HCT116 (cell line): Measurements from ENCODE around the gene CDH2. TPM values are rescaled to one million over a fixed set of nuclear protein-coding genes. Genes with fewer than 3 reads are reported as not detected.

Source experiments
- ATAC-seq: fragments of 200-7000 bp; cut with Tn5 transposase; 2 replicates; pipeline ENCODE4 v1.9.1; 2020; ENCODE audit warnings: mild to moderate bottlenecking, moderate library complexity
- BruUV-seq: library from RNA; stranded (reverse); fragments of 400-500 nt; replicated peaks from 2 replicates; lab custom pipeline; 2021; lab: Mats Ljungman, UMichigan
- CTCF ChIA-PET: fragments of 300-600 bp; sonication (Branson Sonifier 250); formaldehyde crosslinking; loops from one replicate; lab custom pipeline; 2021; ENCODE audit warnings: antibody characterized with exemption; lab: Charles Lee
- POLR2A ChIA-PET: fragments of 300-600, 350-600 bp; sonication (Branson Sonifier 250); formaldehyde crosslinking; loops from one replicate; lab custom pipeline; 2021; ENCODE audit warnings: antibody characterized with exemption; lab: Charles Lee
- RAD21 ChIA-PET, 2 experiments: fragments of 300-600 bp; sonication (Branson Sonifier 250); formaldehyde crosslinking; loops; one replicate each; lab custom pipeline; 2023; ENCODE audit warnings: low total read pairs in 2 of 2; ENCODE audit not compliant: uncharacterized antibody in 2 of 2, unreplicated experiment in 2 of 2, low non-redundant PET in 1 of 2; lab: Charles Lee
- DNase-seq: peaks from one replicate; pipeline ENCODE4 v3.0.0-alpha.2; 2010; ENCODE audit warnings: low read depth, low spot score
- H2AFZ ChIP-seq: fragments of 200-600 bp; shearing (Covaris generic), sonication (generic); 2 replicates; pipeline ENCODE4 v1.6.1; 2017; ENCODE audit warnings: low read depth, mixed run types, mixed read lengths, antibody characterized with exemption, low read length; ENCODE audit not compliant: poor library complexity, severe bottlenecking
- H3K27ac ChIP-seq: 2 replicates; pipeline ENCODE4 v1.5.1; 2012; ENCODE audit warnings: low read depth, low read length
- H3K27me3 ChIP-seq: fragments of 200-600 bp; sonication (generic); 2 replicates; pipeline ENCODE4 v1.6.1; 2016; ENCODE audit warnings: mixed run types, low read length, mixed read lengths; ENCODE audit not compliant: insufficient read depth
- H3K36me3 ChIP-seq, 2 experiments: fragments of 200-500 bp in 1 of 2; fragments of 200-600 bp in 1 of 2; sonication (Bioruptor generic) in 1 of 2; sonication (generic) in 1 of 2; 2 replicates each; pipeline versions ENCODE4 v1.5.1 to v1.6.1; 2014 to 2016; ENCODE audit warnings: low read length in 2 of 2, inconsistent platforms in 1 of 2, mixed read lengths in 1 of 2, mixed run types in 1 of 2; ENCODE audit not compliant: insufficient read depth in 2 of 2, control insufficient read depth in 1 of 2
- H3K4me1 ChIP-seq, 2 experiments: fragments of 200-600 bp in 1 of 2; sonication (generic) in 1 of 2; 2 replicates each; pipeline versions ENCODE4 v1.5.1 to v1.6.1; 2012 to 2017; ENCODE audit warnings: low read length in 2 of 2, inconsistent platforms in 1 of 2, mild to moderate bottlenecking in 1 of 2, mixed read lengths in 1 of 2, mixed run types in 1 of 2, moderate library complexity in 1 of 2; ENCODE audit not compliant: insufficient read depth in 2 of 2, control insufficient read depth in 1 of 2
- H3K4me2 ChIP-seq: fragments of 200-600 bp; sonication (generic); 2 replicates; pipeline ENCODE4 v1.6.1; 2017; ENCODE audit warnings: mixed run types, low read length, mixed read lengths
- H3K4me3 ChIP-seq, 2 experiments: fragments of 200-600 bp in 1 of 2; sonication (generic) in 1 of 2; replicated peaks in 1 of 2; 2 replicates each; pipeline ENCODE4 v1.5.1; 2011 to 2016; ENCODE audit warnings: low read length in 2 of 2, control low read depth in 1 of 2, low read depth in 1 of 2, mild to moderate bottlenecking in 1 of 2, mixed read lengths in 1 of 2, mixed run types in 1 of 2
- H3K79me2 ChIP-seq: fragments of 200-600 bp; sonication (generic); 2 replicates; pipeline ENCODE4 v1.6.1; 2017; ENCODE audit warnings: mild to moderate bottlenecking, mixed run types, low read length, moderate library complexity, mixed read lengths; ENCODE audit not compliant: insufficient read depth
- H3K9ac ChIP-seq: fragments of 200-600 bp; sonication (generic); 2 replicates; pipeline ENCODE4 v1.6.1; 2016; ENCODE audit warnings: low read length, mixed read lengths
- H3K9me2 ChIP-seq: fragments of 200-600 bp; sonication (generic), shearing (Covaris generic); 2 replicates; pipeline ENCODE4 v1.6.1; 2017; ENCODE audit warnings: mixed run types, mild to moderate bottlenecking, moderate library complexity; ENCODE audit not compliant: insufficient read depth
- H3K9me3 ChIP-seq, 2 experiments: fragments of 200-500 bp in 1 of 2; fragments of 200-600 bp in 1 of 2; sonication (Bioruptor generic) in 1 of 2; sonication (generic) in 1 of 2; 2 replicates each; pipeline ENCODE4 v1.6.1; 2014 to 2017; ENCODE audit warnings: low read length in 2 of 2, mixed read lengths in 2 of 2, inconsistent platforms in 1 of 2, low read depth in 1 of 2, mild to moderate bottlenecking in 1 of 2, mixed run types in 1 of 2, moderate library complexity in 1 of 2; ENCODE audit not compliant: control insufficient read depth in 1 of 2, insufficient read depth in 1 of 2
- H4K20me1 ChIP-seq: fragments of 200-600 bp; sonication (generic), shearing (Covaris generic); 2 replicates; pipeline ENCODE4 v1.6.1; 2017; ENCODE audit warnings: mixed run types, mild to moderate bottlenecking, moderate library complexity; ENCODE audit not compliant: insufficient read depth
- CBX3 ChIP-seq: IDR thresholded peaks from 2 replicates; pipeline ENCODE4 v1.6.1; 2012; ENCODE audit warnings: low read depth
- CEBPB ChIP-seq: IDR thresholded peaks from 2 replicates; pipeline ENCODE4 v1.6.1; 2012; ENCODE audit warnings: low read depth
- EGR1 ChIP-seq: IDR thresholded peaks from 2 replicates; pipeline ENCODE4 v1.6.1; 2012; ENCODE audit warnings: low read depth
- ELF1 ChIP-seq: IDR thresholded peaks from 2 replicates; pipeline ENCODE4 v1.6.1; 2012; ENCODE audit warnings: low read depth, borderline replicate concordance
- EZH2 ChIP-seq: fragments of 200-600 bp; sonication (generic); IDR thresholded peaks from 2 replicates; pipeline ENCODE4 v1.6.1; 2017; ENCODE audit warnings: antibody characterized with exemption, mixed run types
- EZH2phosphoT487 ChIP-seq: fragments of 200-600 bp; IDR thresholded peaks from 2 replicates; pipeline ENCODE4 v1.6.1; 2018; ENCODE audit warnings: antibody characterized with exemption, borderline replicate concordance
- POLR2A ChIP-seq: IDR thresholded peaks from 2 replicates; pipeline ENCODE4 v1.7.0; 2011; ENCODE audit warnings: borderline replicate concordance; ENCODE audit not compliant: insufficient read depth, insufficient read length; ENCODE audit errors: extremely low read depth
- POLR2AphosphoS5 ChIP-seq: IDR thresholded peaks from 2 replicates; pipeline ENCODE4 v1.6.1; 2011; ENCODE audit warnings: mild to moderate bottlenecking, low read depth, low read length, moderate library complexity
- RAD21 ChIP-seq: IDR thresholded peaks from 2 replicates; pipeline ENCODE4 v1.6.1; 2012; ENCODE audit warnings: low read depth, mild to moderate bottlenecking
- SIN3A ChIP-seq: IDR thresholded peaks from 2 replicates; pipeline ENCODE4 v1.6.1; 2012; ENCODE audit warnings: low read depth
- SP1 ChIP-seq: IDR thresholded peaks from 2 replicates; pipeline ENCODE4 v1.6.1; 2012; ENCODE audit warnings: low read depth
- SRF ChIP-seq: IDR thresholded peaks from 2 replicates; pipeline ENCODE4 v1.6.1; 2012; ENCODE audit warnings: low read depth
- TCF7L2 ChIP-seq: IDR thresholded peaks from 2 replicates; pipeline ENCODE4 v1.7.0; 2011; ENCODE audit warnings: borderline replicate concordance, inconsistent platforms; ENCODE audit not compliant: insufficient read depth, insufficient read length; ENCODE audit errors: extremely low read depth
- YY1 ChIP-seq: IDR thresholded peaks from 2 replicates; pipeline ENCODE4 v1.6.1; 2011; ENCODE audit warnings: low read length, low read depth, moderate library complexity, mild to moderate bottlenecking; ENCODE audit not compliant: insufficient replicate concordance; ENCODE audit errors: extremely low read depth
- ZFX ChIP-seq: fragments of 450-650 bp; IDR thresholded peaks from 2 replicates; pipeline ENCODE4 v1.6.1; 2017
- ZNF274 ChIP-seq: fragments of 200-500 bp; sonication (Bioruptor generic); IDR thresholded peaks from 2 replicates; pipeline ENCODE4 v1.6.1; 2014; ENCODE audit warnings: mild to moderate bottlenecking, low read depth, low read length, inconsistent platforms
- intact Hi-C: fragments of 100-400 bp; cut with micrococcal nuclease; formaldehyde crosslinking; loops from 2 replicates; pipeline ENCODE4 v1.10.0; 2022
- total RNA-seq: library from RNA; stranded (reverse); gene quantifications from one replicate; pipeline ENCODE4 v1.2.1, GENCODE V29; 2021; ENCODE audit not compliant: unreplicated experiment
- TF ChIP-seq, protein P1 (sequence below): IDR thresholded peaks from 2 replicates; pipeline ENCODE4 v1.6.1; 2011; ENCODE audit warnings: mild to moderate bottlenecking, low read length, moderate library complexity; ENCODE audit not compliant: insufficient replicate concordance; ENCODE audit errors: extremely low read depth
- TF ChIP-seq, protein P2 (sequence below): IDR thresholded peaks from 2 replicates; pipeline ENCODE4 v1.6.1; 2012
- TF ChIP-seq, protein P3 (sequence below): IDR thresholded peaks from 2 replicates; pipeline ENCODE4 v1.6.1; 2012
- TF ChIP-seq, protein P4 (sequence below): IDR thresholded peaks from 2 replicates; pipeline ENCODE4 v1.6.1; 2012; ENCODE audit warnings: low read depth

The CDH2 gene
- total RNA-seq, 1 experiment from 2014 or later = 0.15 TPM

DNA sequence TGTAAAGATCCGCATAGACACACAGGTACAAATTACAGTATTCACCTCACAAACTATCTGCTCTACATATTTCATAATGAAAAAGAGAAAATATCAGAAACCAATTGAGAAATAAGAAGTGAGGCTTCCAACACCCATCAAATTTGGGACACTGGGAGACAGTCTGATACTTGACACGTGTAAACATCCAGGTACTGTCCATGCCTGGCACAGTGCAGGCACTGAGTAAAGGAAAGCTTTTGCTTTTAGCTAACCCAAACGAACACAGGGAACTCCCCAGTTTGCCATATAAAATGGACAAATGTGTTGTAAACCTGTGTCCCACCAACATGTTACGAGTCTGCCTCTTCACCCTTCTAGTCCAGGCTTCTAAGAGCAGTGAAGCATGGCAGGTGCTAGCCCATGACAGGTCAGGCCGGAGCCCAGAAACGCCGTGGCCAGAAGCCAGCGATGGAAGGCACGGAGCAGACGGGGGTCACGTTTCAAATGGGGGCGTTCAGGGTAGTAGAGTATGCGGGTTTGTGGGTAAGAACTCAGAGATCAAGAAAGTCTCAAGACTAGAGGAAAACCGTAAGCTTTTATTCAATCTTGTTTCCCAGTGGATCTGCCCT lies 27.0 kb downstream of the CDH2 start:
- no peak overlapping the region for H2AFZ ChIP-seq
- no peak overlapping the region for H3K4me3 ChIP-seq
- H3K27me3 ChIP-seq = no peaks in the 10 kb centered on the region
- no peaks in the 10 kb centered on the region for H3K9me2 ChIP-seq
- intact Hi-C loops = no loop called here
- no peak overlapping the region for H3K27ac ChIP-seq
- no peak overlapping the region for H3K4me2 ChIP-seq
- H4K20me1 ChIP-seq = no peaks in the 10 kb centered on the region
- H3K4me1 ChIP-seq = no peaks in the 10 kb centered on the region
- no peaks in the 10 kb centered on the region for H3K36me3 ChIP-seq
- ChIA-PET CTCF (no interaction called here), RAD21 (no interaction called here), POLR2A (no interaction called here)
- no peak for DNase-seq
- ATAC-seq = no peak
- H3K9me3 ChIP-seq = no peaks in the 10 kb centered on the region
- BruUV-seq = no TSS peak
- H3K79me2 ChIP-seq = no peaks in the 10 kb centered on the region
- H3K9ac ChIP-seq = no peak overlapping the region
- TF ChIP-seq EGR1 (no peak), TCF7L2 (no peak), EZH2phosphoT487 (no peak), POLR2AphosphoS5 (no peak), EZH2 (no peak), POLR2A (no peak), CEBPB (no peak), SP1 (no peak), ZNF274 (no peak), SRF (no peak), CBX3 (no peak), SIN3A (no peak), ELF1 (no peak), RAD21 (no peak), ZFX (no peak), YY1 (no peak)
- TF ChIP-seq, protein P1, sequence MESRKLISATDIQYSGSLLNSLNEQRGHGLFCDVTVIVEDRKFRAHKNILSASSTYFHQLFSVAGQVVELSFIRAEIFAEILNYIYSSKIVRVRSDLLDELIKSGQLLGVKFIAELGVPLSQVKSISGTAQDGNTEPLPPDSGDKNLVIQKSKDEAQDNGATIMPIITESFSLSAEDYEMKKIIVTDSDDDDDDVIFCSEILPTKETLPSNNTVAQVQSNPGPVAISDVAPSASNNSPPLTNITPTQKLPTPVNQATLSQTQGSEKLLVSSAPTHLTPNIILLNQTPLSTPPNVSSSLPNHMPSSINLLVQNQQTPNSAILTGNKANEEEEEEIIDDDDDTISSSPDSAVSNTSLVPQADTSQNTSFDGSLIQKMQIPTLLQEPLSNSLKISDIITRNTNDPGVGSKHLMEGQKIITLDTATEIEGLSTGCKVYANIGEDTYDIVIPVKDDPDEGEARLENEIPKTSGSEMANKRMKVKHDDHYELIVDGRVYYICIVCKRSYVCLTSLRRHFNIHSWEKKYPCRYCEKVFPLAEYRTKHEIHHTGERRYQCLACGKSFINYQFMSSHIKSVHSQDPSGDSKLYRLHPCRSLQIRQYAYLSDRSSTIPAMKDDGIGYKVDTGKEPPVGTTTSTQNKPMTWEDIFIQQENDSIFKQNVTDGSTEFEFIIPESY = no peak
- TF ChIP-seq, protein P2, sequence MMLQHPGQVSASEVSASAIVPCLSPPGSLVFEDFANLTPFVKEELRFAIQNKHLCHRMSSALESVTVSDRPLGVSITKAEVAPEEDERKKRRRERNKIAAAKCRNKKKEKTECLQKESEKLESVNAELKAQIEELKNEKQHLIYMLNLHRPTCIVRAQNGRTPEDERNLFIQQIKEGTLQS = no peak
- TF ChIP-seq, protein P3, sequence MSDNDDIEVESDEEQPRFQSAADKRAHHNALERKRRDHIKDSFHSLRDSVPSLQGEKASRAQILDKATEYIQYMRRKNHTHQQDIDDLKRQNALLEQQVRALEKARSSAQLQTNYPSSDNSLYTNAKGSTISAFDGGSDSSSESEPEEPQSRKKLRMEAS = no peak
- TF ChIP-seq, protein P4, sequence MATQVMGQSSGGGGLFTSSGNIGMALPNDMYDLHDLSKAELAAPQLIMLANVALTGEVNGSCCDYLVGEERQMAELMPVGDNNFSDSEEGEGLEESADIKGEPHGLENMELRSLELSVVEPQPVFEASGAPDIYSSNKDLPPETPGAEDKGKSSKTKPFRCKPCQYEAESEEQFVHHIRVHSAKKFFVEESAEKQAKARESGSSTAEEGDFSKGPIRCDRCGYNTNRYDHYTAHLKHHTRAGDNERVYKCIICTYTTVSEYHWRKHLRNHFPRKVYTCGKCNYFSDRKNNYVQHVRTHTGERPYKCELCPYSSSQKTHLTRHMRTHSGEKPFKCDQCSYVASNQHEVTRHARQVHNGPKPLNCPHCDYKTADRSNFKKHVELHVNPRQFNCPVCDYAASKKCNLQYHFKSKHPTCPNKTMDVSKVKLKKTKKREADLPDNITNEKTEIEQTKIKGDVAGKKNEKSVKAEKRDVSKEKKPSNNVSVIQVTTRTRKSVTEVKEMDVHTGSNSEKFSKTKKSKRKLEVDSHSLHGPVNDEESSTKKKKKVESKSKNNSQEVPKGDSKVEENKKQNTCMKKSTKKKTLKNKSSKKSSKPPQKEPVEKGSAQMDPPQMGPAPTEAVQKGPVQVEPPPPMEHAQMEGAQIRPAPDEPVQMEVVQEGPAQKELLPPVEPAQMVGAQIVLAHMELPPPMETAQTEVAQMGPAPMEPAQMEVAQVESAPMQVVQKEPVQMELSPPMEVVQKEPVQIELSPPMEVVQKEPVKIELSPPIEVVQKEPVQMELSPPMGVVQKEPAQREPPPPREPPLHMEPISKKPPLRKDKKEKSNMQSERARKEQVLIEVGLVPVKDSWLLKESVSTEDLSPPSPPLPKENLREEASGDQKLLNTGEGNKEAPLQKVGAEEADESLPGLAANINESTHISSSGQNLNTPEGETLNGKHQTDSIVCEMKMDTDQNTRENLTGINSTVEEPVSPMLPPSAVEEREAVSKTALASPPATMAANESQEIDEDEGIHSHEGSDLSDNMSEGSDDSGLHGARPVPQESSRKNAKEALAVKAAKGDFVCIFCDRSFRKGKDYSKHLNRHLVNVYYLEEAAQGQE = no peak
